Retina (tissue), 1 donor: ENCODE measurements around the gene PRTG.
A peak's percentile ranks its signal among the peaks of the same experiment; 100 is the strongest.
"Not testable (repeated sequence)": the region's sequence is repeated elsewhere in the genome, so short reads cannot be mapped to it uniquely, and the experiment has no call there.

Experiments used
- DNase-seq: peaks from one replicate; pipeline ENCODE4 v3.0.0-alpha.2; 2016

PRTG gene

DNA sequence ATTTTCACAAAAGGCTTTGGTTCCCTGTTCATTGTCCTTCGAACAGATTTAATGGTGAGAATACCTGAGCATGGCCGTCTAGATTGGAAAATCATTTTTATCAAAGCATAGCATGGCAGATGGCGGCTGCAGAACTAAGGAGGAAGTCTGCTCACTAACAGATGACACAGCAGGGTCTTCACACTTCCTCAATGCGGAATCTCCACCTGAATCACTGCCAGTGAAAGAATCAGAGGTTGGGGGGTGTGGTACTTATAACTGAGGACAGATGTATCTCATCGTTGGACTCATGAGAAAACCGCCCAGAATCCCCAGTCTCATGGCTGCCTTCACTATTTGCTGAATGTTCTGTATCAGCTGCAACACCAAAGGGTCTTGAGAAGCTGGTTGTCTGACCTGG lies 123.2 kb downstream of the PRTG start:
- DNase-seq, result no peak

DNA sequence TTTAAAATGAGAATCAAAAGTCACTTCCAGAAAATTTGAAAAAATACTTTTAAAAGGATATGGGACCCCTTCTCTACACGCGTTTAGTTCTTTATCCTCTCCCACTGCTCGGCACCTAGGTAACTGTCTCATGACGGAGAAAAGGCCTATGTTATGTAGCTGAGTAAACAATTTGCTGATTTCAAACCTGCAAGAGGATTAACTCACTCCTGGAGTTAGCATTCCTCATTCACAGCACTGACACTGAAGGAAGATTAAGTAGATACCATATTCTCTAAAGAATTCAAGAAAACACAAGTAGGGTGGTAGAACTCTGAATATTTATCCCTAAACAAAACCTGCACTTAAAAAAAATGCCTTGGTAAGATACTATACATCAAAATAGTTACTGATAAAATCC lies 124.6 kb downstream of the PRTG start:
- no peak for DNase-seq

DNA sequence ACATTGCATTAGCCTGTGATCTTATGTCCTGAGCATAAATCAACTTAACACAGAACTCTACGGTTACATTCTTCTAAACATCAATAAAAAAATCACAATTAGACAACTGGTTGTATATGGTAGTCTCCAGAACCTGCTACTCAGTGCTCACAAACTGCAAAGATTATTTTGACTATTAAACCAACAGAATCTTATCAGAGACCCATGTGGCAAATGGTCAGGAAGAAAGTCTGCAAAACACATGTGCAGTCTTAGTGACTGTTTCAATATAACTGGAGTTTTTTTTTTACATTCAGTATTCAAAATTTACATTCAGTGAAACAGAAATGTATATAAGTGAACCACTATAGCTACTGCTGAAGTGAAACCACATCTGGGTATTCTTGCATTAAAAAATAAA lies 127.5 kb downstream of the PRTG start:
- no peak for DNase-seq

DNA sequence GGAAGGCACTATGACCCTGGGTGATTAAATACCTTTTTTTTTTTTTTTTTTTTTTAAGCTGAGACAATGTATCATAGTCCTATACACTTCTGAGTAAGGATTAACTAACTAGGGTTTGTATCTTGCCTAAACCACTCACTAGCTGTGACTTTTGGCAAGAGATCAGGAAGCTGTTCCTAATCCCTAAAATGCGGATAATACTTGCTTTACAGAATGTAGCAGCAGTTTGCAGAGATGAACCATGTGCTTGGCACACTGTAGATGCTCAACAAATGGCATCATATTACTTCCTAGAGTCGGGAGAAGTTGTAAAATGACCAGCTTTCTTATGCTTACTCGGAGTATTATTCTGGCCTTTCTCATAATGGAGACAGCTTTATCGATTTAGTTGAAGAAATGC lies 129.2 kb downstream of the PRTG start:
- no peak for DNase-seq

DNA sequence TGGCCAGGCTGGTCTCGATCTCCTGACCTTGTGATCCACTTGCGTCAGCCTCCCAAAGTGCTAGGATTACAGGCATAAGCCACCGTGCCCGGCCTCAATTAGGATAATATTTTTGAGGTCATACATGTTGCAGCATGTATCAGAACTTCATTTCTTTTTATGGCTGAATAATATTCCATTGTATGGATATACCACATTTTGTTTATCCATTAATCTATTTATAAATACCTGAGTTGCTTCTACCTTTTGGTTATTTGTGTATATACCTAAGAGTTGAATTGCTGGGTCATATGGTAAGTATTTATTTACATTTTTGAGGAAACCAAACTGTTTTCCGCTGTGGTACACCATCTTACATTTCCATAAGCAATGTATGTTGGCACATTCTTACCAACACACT lies 136.7 kb downstream of the PRTG start:
- DNase-seq, result no peak

DNA sequence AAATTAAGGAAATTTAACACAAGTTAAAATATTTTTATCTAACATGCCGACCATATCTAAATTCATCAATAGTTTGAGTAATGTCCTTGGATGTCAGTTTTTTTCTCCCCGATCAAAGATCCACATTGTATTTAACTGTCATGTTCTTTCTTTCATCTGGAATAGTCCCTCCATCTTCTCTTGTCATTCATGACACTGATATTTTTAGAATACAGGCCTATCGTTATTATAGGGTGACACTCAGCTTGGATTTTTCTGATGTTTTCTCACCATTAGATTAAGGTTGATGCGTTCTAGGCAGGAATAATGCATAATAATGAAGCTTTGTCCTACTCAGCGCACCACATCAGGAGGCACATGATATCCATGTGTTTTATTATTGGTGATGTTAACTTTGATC lies 141.6 kb downstream of the PRTG start:
- no peak for DNase-seq

DNA sequence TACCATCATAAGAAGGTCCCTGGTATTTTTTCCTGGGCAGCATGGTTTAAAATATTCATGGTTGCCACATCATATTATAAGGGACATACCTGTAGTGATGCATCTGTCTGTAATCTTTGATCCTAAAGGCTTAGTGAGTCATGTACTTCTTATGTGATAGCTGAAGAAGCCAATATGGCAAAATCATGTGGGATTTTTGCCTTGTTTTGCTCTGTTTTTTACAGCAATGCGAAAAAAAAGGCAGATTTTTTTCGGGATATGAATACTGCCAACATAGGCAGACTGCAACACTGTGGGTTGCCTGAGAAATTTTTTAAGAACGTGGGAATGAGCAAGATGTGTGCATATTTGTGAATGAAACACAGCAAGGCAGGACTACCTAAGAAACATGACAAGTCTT lies 143.5 kb downstream of the PRTG start:
- DNase-seq, result no peak

DNA sequence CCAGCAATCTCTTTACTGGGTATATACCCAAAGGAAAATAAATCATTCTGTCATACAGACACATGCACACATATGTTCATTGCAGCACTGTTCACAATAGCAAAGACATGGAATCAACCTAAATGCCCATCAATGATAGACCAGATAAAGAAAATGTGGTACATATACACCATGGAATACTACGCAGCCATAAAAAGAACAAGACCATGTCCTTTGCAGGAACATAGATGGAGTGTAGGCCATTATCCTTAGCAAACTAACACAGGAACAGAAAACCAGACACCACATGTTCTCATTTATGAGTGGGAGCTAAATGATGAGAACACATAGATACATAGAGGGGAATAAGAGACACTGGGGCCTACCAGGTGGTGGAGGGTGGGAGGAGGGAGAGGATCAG lies 149.9 kb downstream of the PRTG start:
- not testable (repeated sequence) for DNase-seq

DNA sequence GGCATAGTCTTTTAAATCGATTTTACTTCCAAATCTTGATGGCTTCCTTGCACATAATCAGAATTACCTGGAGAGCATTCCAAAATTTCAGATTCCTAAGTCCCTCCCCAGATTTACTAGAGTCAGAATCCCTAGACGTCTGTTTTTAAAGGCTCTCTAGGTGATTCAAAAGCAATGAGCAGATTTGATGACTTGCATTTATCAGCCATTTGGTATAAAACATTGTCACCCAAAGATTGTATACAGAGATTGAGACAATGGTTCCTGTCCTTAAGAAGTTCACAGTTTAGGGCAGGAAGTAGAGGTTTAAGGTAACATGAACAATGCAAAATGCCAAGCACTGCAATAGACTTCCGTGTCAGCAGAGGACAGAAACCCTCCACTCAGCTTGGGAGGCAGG lies 152.2 kb downstream of the PRTG start:
- no peak for DNase-seq

DNA sequence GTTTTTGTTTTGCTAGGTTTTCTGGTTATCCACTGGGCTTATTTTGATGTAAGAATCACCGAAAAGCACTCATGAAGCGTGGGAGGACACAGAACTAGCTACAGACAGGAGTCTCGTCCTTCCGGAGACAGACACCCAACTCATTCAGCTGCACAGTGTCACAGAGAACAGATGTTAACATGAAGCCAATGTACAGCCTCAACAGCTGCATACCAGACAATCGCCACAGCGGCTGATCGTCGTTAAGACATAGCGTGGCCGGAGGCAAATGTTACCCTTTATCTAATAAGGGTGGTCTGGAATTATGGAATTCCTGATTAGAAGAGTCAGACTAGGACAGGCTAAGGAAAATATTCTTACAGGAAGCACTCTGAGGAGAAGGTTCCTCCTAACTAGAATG lies 153.7 kb downstream of the PRTG start:
- peak; percentile 12 for DNase-seq

DNA sequence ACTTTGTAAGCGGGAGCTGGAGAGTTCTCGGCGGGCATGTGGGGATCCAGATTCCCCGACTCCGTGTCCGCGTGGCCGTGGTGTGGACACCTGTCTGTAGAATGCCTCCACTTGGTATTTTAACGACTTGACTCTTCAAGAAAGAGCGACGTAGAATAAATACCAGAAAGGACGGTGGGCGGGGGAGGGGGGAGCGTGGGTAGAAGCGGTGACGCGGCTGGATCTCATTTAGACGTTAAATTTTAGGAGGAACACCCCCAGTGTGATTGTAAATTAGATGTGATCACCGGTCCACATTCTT lies 154.2 kb downstream of the PRTG start:
- DNase-seq, result no peak

DNA sequence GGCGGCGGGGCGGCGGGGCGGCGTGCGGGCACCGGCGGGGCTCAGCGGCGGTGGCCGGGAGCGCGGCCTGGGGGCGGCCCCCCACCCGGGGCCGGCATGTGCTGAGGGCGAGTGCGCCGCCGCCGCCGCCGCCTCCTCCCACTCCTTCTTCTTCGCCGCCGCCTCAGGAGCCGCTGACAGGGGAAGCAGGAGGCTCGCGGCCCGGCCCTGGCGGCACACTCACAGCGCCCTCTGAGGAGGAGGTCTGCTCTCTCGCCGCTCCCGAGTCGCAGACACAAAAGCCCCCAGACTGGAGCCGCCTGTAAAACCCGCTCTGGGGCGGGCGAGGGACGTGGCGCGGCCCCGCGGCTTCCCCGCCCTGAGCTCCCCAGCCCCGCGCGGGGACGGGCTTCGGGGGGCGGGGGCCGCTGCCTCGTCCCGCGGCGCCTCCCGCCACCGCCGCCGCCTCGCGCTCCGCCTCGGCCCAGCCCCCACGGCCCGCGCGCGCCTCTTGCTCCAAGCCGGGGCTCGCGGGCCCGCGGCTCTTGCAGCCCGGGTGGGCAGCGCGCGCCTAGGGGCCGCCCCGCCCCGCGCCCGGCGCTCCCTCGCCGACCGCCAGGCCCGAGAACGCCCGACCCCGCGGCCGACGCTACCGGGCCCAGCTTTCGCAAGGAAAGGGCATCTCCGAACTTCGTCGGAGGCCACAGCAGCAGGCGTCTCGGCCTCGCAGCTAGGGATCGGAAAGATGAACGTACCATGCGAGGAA lies 154.7 kb downstream of the PRTG start, which contains the start of gene PYGO1:
Gene PYGO1 (minus strand): TSS at position 276 of the 745 bp plus-strand sequence. CDS start 462 bp downstream, outside the sequence.
- DNase-seq, result peak; percentile 85

DNA sequence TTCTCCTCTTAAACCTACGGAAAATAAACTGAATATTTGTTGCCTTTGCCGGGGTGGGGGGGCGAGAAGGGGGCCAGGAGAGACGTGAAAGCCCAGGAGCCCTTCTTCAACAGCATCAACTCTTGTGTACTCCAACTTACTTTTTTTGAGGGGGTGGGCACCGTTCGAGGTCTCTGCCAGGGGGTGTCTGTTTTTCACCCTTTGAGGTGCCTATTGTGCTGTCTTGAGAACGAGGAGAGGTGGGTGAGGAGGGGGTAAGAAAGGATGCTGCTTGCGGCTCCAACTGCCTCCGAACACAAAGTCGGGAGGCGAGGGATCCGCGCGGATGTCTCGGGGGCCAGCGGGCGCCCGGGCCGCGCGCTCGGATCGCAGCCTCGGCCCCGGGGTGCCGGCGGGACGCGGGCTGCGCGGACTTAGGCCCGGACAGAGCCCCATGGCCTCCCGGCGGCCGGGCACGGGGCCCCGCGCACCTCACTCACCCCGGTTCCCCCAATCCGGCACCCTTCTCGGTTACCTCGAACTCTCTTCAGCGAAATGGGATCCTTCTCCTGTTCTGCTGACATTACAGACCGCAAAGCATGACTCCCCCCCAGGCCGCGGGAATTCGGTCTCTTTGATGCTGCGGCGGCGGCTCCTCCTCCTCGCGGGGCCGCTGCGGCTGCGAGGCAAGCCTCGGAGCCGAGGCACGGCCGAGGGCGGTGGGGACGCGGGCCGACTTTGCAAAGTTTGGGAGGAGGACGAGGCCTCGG lies 155.5 kb downstream of the PRTG start:
- DNase-seq, result peak; percentile 80

DNA sequence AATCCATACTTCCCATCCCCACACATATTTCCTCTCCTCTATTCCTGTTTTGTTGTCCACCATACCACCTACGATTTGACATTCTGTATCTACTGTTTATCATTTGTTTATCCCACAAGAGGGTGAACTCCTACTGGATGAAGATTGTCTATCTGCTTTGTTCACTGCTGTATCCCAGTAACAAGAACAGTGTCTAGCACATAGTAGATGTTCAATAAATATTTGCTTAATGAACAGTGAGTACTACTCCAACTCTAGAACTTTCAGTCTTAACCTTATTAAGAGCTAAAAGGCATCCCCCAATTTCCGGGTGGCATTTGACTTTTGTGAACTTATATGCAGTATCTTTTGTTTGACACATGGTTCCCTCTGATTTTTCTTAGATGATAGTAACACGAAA lies 156.1 kb downstream of the PRTG start:
- no peak for DNase-seq

DNA sequence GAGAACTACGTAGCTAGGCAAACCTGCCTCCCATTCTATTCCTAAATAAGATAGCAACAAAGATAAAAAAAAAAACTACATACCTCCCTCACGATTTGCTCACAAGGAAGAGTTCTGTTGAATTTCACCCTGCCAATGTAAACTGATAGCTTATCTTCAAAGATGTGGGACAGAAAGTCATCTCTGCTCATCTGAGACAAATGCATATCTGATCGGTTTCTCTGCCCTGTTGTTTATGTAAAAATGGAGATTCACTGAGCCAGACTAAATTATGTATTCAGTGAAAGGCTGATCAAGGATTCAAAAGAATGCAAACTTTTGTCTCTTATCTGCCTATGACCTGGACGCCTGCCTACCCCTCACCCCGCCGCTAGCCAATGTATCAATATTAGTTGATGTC lies 166.0 kb downstream of the PRTG start:
- no peak for DNase-seq

DNA sequence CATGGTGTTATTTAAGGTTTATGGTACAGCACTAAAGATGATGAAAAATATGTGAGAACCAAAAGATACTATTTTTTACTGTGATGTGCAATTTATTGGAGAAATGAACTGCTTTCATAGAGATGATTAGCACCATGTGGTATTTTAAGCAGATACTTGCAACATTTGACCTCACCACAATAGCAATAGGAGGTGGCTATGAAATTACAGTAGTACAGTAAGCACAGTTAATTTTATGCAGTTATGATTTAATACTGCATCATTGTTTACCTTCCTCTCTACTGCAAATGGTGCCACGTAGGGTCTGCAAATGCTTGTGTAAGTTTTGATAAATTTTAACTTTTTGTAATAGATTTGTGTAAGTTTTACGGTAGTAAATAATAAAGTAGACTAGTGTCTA lies 168.9 kb downstream of the PRTG start:
- no peak for DNase-seq

DNA sequence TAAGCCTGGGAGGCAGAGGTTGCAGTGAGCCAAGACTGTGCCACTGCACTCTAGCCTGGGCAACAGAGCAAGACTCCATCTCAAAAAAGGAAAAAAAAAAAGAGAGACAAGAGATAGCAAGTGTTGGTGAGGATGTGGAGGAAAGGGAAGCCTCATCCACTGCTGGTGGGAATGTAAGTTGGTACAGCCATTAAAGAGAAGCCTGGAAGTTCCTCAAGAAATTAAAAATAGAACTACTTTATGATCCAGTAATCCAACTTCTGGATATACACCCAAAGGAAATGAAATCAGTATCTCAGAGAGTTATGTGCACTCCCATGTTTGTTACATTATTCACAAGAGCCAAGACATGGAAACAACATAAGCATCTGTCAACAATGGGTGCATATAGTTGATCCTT lies 169.7 kb downstream of the PRTG start:
- no peak for DNase-seq

DNA sequence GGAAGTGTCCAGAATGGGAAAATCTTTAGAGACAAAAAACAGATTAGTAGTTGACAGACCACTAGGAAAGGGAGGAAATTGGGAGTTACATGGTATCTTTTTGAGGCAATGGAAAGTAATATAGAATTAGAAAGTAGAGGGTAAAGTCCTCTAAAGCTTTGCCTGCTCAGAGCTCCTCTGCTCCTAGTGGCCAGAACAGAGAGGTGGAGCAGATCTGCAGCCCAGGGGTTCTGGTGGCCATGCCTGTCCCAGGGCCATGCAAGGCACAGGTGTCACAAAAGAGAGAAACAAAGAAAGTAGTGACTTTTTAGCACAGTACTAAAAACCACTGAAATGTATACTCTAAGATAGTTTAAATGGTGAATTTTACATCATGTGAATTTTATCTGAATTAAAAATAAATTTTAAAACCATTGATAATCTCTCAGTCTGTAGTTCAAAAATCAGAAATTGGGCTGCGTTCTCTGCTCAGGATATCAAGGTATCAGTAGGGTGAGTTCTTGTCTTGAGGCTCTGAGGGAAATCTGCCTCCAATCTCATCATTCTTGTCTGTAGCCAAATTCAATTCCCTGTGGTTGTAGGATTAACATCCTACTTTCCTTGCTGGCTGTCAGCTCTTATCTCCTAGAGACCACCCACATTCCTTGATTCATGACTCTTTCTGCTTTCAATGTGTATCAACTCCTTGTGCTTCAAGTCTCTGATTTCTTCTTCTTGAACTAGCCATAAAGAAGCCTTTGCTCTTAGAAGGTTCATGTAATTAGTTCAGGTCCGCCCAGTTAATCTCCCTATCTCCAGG lies 178.4 kb downstream of the PRTG start:
- no peak for DNase-seq

DNA sequence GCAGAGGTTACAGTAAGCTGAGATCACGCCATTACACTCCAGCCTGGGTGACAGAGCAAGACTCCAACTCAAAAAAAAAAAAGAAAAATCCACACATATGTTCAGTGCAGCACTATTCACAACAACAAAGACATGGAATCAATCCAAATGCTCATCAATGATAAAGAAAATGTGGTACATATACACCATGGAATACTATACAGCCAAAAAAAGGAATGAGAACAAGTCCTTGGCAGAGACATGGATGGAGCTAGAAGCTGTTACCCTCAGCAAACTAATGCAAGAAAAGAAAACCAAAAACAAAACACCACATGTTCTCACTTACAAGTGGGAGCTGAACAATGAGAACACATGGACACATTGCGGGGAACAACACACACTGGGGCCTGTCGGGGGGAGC lies 180.4 kb downstream of the PRTG start:
- no peak for DNase-seq
